HCT116 (cell line): ENCODE measurements around the gene SLC6A6. TPM values are rescaled to one million over a fixed set of nuclear protein-coding genes. Genes with fewer than 3 reads are reported as not detected.

Source experiments
- ATAC-seq: fragments of 200-7000 bp; cut with Tn5 transposase; 2 replicates; pipeline ENCODE4 v1.9.1; 2020; ENCODE audit warnings: mild to moderate bottlenecking, moderate library complexity
- BruUV-seq: library from RNA; stranded (reverse); fragments of 400-500 nt; replicated peaks from 2 replicates; lab custom pipeline; 2021; lab: Mats Ljungman, UMichigan
- CTCF ChIA-PET: fragments of 300-600 bp; sonication (Branson Sonifier 250); formaldehyde crosslinking; loops from one replicate; lab custom pipeline; 2021; ENCODE audit warnings: antibody characterized with exemption; lab: Charles Lee
- POLR2A ChIA-PET: fragments of 300-600, 350-600 bp; sonication (Branson Sonifier 250); formaldehyde crosslinking; loops from one replicate; lab custom pipeline; 2021; ENCODE audit warnings: antibody characterized with exemption; lab: Charles Lee
- RAD21 ChIA-PET, 2 experiments: fragments of 300-600 bp; sonication (Branson Sonifier 250); formaldehyde crosslinking; loops; one replicate each; lab custom pipeline; 2023; ENCODE audit warnings: low total read pairs in 2 of 2; ENCODE audit not compliant: uncharacterized antibody in 2 of 2, unreplicated experiment in 2 of 2, low non-redundant PET in 1 of 2; lab: Charles Lee
- DNase-seq: peaks from one replicate; pipeline ENCODE4 v3.0.0-alpha.2; 2010; ENCODE audit warnings: low read depth, low spot score
- H2AFZ ChIP-seq: fragments of 200-600 bp; shearing (Covaris generic), sonication (generic); 2 replicates; pipeline ENCODE4 v1.6.1; 2017; ENCODE audit warnings: low read depth, mixed run types, mixed read lengths, antibody characterized with exemption, low read length; ENCODE audit not compliant: poor library complexity, severe bottlenecking
- H3K27ac ChIP-seq: 2 replicates; pipeline ENCODE4 v1.5.1; 2012; ENCODE audit warnings: low read depth, low read length
- H3K27me3 ChIP-seq: fragments of 200-600 bp; sonication (generic); 2 replicates; pipeline ENCODE4 v1.6.1; 2016; ENCODE audit warnings: mixed run types, low read length, mixed read lengths; ENCODE audit not compliant: insufficient read depth
- H3K36me3 ChIP-seq, 2 experiments: fragments of 200-500 bp in 1 of 2; fragments of 200-600 bp in 1 of 2; sonication (Bioruptor generic) in 1 of 2; sonication (generic) in 1 of 2; 2 replicates each; pipeline versions ENCODE4 v1.5.1 to v1.6.1; 2014 to 2016; ENCODE audit warnings: low read length in 2 of 2, inconsistent platforms in 1 of 2, mixed read lengths in 1 of 2, mixed run types in 1 of 2; ENCODE audit not compliant: insufficient read depth in 2 of 2, control insufficient read depth in 1 of 2
- H3K4me1 ChIP-seq, 2 experiments: fragments of 200-600 bp in 1 of 2; sonication (generic) in 1 of 2; 2 replicates each; pipeline versions ENCODE4 v1.5.1 to v1.6.1; 2012 to 2017; ENCODE audit warnings: low read length in 2 of 2, inconsistent platforms in 1 of 2, mild to moderate bottlenecking in 1 of 2, mixed read lengths in 1 of 2, mixed run types in 1 of 2, moderate library complexity in 1 of 2; ENCODE audit not compliant: insufficient read depth in 2 of 2, control insufficient read depth in 1 of 2
- H3K4me2 ChIP-seq: fragments of 200-600 bp; sonication (generic); 2 replicates; pipeline ENCODE4 v1.6.1; 2017; ENCODE audit warnings: mixed run types, low read length, mixed read lengths
- H3K4me3 ChIP-seq, 2 experiments: fragments of 200-600 bp in 1 of 2; sonication (generic) in 1 of 2; replicated peaks in 1 of 2; 2 replicates each; pipeline ENCODE4 v1.5.1; 2011 to 2016; ENCODE audit warnings: low read length in 2 of 2, control low read depth in 1 of 2, low read depth in 1 of 2, mild to moderate bottlenecking in 1 of 2, mixed read lengths in 1 of 2, mixed run types in 1 of 2
- H3K79me2 ChIP-seq: fragments of 200-600 bp; sonication (generic); 2 replicates; pipeline ENCODE4 v1.6.1; 2017; ENCODE audit warnings: mild to moderate bottlenecking, mixed run types, low read length, moderate library complexity, mixed read lengths; ENCODE audit not compliant: insufficient read depth
- H3K9ac ChIP-seq: fragments of 200-600 bp; sonication (generic); 2 replicates; pipeline ENCODE4 v1.6.1; 2016; ENCODE audit warnings: low read length, mixed read lengths
- H3K9me2 ChIP-seq: fragments of 200-600 bp; sonication (generic), shearing (Covaris generic); 2 replicates; pipeline ENCODE4 v1.6.1; 2017; ENCODE audit warnings: mixed run types, mild to moderate bottlenecking, moderate library complexity; ENCODE audit not compliant: insufficient read depth
- H3K9me3 ChIP-seq, 2 experiments: fragments of 200-500 bp in 1 of 2; fragments of 200-600 bp in 1 of 2; sonication (Bioruptor generic) in 1 of 2; sonication (generic) in 1 of 2; 2 replicates each; pipeline ENCODE4 v1.6.1; 2014 to 2017; ENCODE audit warnings: low read length in 2 of 2, mixed read lengths in 2 of 2, inconsistent platforms in 1 of 2, low read depth in 1 of 2, mild to moderate bottlenecking in 1 of 2, mixed run types in 1 of 2, moderate library complexity in 1 of 2; ENCODE audit not compliant: control insufficient read depth in 1 of 2, insufficient read depth in 1 of 2
- H4K20me1 ChIP-seq: fragments of 200-600 bp; sonication (generic), shearing (Covaris generic); 2 replicates; pipeline ENCODE4 v1.6.1; 2017; ENCODE audit warnings: mixed run types, mild to moderate bottlenecking, moderate library complexity; ENCODE audit not compliant: insufficient read depth
- CBX3 ChIP-seq: IDR thresholded peaks from 2 replicates; pipeline ENCODE4 v1.6.1; 2012; ENCODE audit warnings: low read depth
- CEBPB ChIP-seq: IDR thresholded peaks from 2 replicates; pipeline ENCODE4 v1.6.1; 2012; ENCODE audit warnings: low read depth
- ELF1 ChIP-seq: IDR thresholded peaks from 2 replicates; pipeline ENCODE4 v1.6.1; 2012; ENCODE audit warnings: low read depth, borderline replicate concordance
- EZH2 ChIP-seq: fragments of 200-600 bp; sonication (generic); IDR thresholded peaks from 2 replicates; pipeline ENCODE4 v1.6.1; 2017; ENCODE audit warnings: antibody characterized with exemption, mixed run types
- EZH2phosphoT487 ChIP-seq: fragments of 200-600 bp; IDR thresholded peaks from 2 replicates; pipeline ENCODE4 v1.6.1; 2018; ENCODE audit warnings: antibody characterized with exemption, borderline replicate concordance
- FOSL1 ChIP-seq: IDR thresholded peaks from 2 replicates; pipeline ENCODE4 v1.6.1; 2012; ENCODE audit warnings: low read depth
- POLR2A ChIP-seq: IDR thresholded peaks from 2 replicates; pipeline ENCODE4 v1.7.0; 2011; ENCODE audit warnings: borderline replicate concordance; ENCODE audit not compliant: insufficient read depth, insufficient read length; ENCODE audit errors: extremely low read depth
- RAD21 ChIP-seq: IDR thresholded peaks from 2 replicates; pipeline ENCODE4 v1.6.1; 2012; ENCODE audit warnings: low read depth, mild to moderate bottlenecking
- SIN3A ChIP-seq: IDR thresholded peaks from 2 replicates; pipeline ENCODE4 v1.6.1; 2012; ENCODE audit warnings: low read depth
- SP1 ChIP-seq: IDR thresholded peaks from 2 replicates; pipeline ENCODE4 v1.6.1; 2012; ENCODE audit warnings: low read depth
- TCF7L2 ChIP-seq: IDR thresholded peaks from 2 replicates; pipeline ENCODE4 v1.7.0; 2011; ENCODE audit warnings: borderline replicate concordance, inconsistent platforms; ENCODE audit not compliant: insufficient read depth, insufficient read length; ENCODE audit errors: extremely low read depth
- YY1 ChIP-seq: IDR thresholded peaks from 2 replicates; pipeline ENCODE4 v1.6.1; 2011; ENCODE audit warnings: low read length, low read depth, moderate library complexity, mild to moderate bottlenecking; ENCODE audit not compliant: insufficient replicate concordance; ENCODE audit errors: extremely low read depth
- ZNF274 ChIP-seq: fragments of 200-500 bp; sonication (Bioruptor generic); IDR thresholded peaks from 2 replicates; pipeline ENCODE4 v1.6.1; 2014; ENCODE audit warnings: mild to moderate bottlenecking, low read depth, low read length, inconsistent platforms
- intact Hi-C: fragments of 100-400 bp; cut with micrococcal nuclease; formaldehyde crosslinking; loops from 2 replicates; pipeline ENCODE4 v1.10.0; 2022
- total RNA-seq: library from RNA; stranded (reverse); gene quantifications from one replicate; pipeline ENCODE4 v1.2.1, GENCODE V29; 2021; ENCODE audit not compliant: unreplicated experiment
- TF ChIP-seq, protein P1 (sequence below): IDR thresholded peaks from 2 replicates; pipeline ENCODE4 v1.6.1; 2012; ENCODE audit warnings: low read depth
- TF ChIP-seq, protein P2 (sequence below), 3 experiments: fragments of 200-600 bp in 1 of 3; sonication (generic) in 1 of 3; IDR thresholded peaks in 2 of 3; conservative IDR thresholded peaks in 1 of 3; 2 replicates each; pipeline ENCODE4 v1.5.1; 2012 to 2017; ENCODE audit warnings: low read depth in 2 of 3, low read length in 2 of 3, antibody characterized with exemption in 1 of 3, borderline replicate concordance in 1 of 3, control low read depth in 1 of 3, mild to moderate bottlenecking in 1 of 3, mixed read lengths in 1 of 3, mixed run types in 1 of 3, moderate library complexity in 1 of 3; ENCODE audit not compliant: insufficient read depth in 1 of 3

Gene SLC6A6
- total RNA-seq, 1 experiment from 2014 or later = 36.3 TPM

DNA sequence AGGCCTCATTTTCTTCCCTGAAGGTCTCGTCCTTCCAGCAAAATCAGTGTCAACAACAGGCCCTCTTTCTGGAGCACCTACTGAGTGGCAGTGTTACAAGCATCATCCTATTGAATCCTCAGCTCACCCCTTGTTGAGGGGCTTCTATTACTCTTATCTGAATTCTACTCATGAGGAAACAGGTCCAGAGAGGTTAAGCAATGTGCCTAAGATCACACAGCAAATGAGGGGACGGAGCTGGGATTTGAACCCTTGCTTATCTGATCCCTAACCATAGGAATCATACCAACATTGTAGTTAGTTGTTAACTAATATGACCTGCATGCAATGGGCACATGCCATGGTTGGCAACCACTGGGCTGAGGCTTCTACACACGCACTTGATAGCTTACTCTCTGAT, 63.0 kb downstream of the SLC6A6 start:
- no TSS peak for BruUV-seq

More for the DNA sequence above, 63.0 kb downstream of the SLC6A6 start:
- ATAC-seq (no peak), DNase-seq (no peak)
- no peaks in the 10 kb centered on the region for H3K27me3 ChIP-seq
- intact Hi-C loops = no loop called here
- H3K4me1 ChIP-seq = no peaks in the 10 kb centered on the region
- no peak overlapping the region for H3K27ac ChIP-seq
- POLR2A ChIA-PET = no interaction called here
- H3K4me3 ChIP-seq = no peak overlapping the region
- CTCF ChIA-PET = interaction anchor here (1.1 kb wide), 1 partner anchor 262 kb away, joined by 5 read pairs; no protein-coding TSS in a partner anchor
- H3K9me2 ChIP-seq = no peaks in the 10 kb centered on the region
- no peak overlapping the region for H3K4me2 ChIP-seq
- H3K9ac ChIP-seq = no peak overlapping the region
- no peaks in the 10 kb centered on the region for H4K20me1 ChIP-seq
- H3K79me2 ChIP-seq = no peaks in the 10 kb centered on the region
- H3K9me3 ChIP-seq = no peaks in the 10 kb centered on the region
- RAD21 ChIA-PET = no interaction called here
- H3K36me3 ChIP-seq = peaks cover 9 to 15% of the 10 kb centered on the region in 2 experiments; a peak in 3 of 4 replicates
- TF ChIP-seq CEBPB = no peak
- TF ChIP-seq, protein P1, sequence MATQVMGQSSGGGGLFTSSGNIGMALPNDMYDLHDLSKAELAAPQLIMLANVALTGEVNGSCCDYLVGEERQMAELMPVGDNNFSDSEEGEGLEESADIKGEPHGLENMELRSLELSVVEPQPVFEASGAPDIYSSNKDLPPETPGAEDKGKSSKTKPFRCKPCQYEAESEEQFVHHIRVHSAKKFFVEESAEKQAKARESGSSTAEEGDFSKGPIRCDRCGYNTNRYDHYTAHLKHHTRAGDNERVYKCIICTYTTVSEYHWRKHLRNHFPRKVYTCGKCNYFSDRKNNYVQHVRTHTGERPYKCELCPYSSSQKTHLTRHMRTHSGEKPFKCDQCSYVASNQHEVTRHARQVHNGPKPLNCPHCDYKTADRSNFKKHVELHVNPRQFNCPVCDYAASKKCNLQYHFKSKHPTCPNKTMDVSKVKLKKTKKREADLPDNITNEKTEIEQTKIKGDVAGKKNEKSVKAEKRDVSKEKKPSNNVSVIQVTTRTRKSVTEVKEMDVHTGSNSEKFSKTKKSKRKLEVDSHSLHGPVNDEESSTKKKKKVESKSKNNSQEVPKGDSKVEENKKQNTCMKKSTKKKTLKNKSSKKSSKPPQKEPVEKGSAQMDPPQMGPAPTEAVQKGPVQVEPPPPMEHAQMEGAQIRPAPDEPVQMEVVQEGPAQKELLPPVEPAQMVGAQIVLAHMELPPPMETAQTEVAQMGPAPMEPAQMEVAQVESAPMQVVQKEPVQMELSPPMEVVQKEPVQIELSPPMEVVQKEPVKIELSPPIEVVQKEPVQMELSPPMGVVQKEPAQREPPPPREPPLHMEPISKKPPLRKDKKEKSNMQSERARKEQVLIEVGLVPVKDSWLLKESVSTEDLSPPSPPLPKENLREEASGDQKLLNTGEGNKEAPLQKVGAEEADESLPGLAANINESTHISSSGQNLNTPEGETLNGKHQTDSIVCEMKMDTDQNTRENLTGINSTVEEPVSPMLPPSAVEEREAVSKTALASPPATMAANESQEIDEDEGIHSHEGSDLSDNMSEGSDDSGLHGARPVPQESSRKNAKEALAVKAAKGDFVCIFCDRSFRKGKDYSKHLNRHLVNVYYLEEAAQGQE = no peak
- no peak for TF ChIP-seq YY1
- TF ChIP-seq ZNF274 = no peak
- TF ChIP-seq EZH2phosphoT487 = no peak
- TF ChIP-seq ELF1 = no peak
- no peak for TF ChIP-seq FOSL1
- TF ChIP-seq SP1 = no peak
- TF ChIP-seq POLR2A = no peak
- TF ChIP-seq SIN3A = no peak
- TF ChIP-seq, protein P2, sequence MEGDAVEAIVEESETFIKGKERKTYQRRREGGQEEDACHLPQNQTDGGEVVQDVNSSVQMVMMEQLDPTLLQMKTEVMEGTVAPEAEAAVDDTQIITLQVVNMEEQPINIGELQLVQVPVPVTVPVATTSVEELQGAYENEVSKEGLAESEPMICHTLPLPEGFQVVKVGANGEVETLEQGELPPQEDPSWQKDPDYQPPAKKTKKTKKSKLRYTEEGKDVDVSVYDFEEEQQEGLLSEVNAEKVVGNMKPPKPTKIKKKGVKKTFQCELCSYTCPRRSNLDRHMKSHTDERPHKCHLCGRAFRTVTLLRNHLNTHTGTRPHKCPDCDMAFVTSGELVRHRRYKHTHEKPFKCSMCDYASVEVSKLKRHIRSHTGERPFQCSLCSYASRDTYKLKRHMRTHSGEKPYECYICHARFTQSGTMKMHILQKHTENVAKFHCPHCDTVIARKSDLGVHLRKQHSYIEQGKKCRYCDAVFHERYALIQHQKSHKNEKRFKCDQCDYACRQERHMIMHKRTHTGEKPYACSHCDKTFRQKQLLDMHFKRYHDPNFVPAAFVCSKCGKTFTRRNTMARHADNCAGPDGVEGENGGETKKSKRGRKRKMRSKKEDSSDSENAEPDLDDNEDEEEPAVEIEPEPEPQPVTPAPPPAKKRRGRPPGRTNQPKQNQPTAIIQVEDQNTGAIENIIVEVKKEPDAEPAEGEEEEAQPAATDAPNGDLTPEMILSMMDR (IDR thresholded peaks at IDR 0.05 in 2 of 3, conservative IDR thresholded peaks at IDR 0.05 in 1 of 3; ENCODE audit: borderline replicate concordance in 1 of 3, insufficient read depth in 1 of 3, low read depth in 2 of 3, low read length in 2 of 3) = no peak
- no peak for TF ChIP-seq RAD21
- TF ChIP-seq TCF7L2 = no peak
- TF ChIP-seq CBX3 = no peak
- no peak for TF ChIP-seq EZH2
- H2AFZ ChIP-seq = no peak overlapping the region
